Ovary (tissue), 9 donors: ENCODE results near the gene PASK. TPM values are rescaled to one million over a fixed set of nuclear protein-coding genes. Genes with fewer than 3 reads are reported as not detected.

Source experiments
- DNase-seq, 5 donors: peaks; one replicate each; pipeline ENCODE4 v3.0.0-alpha.2; 2019 to 2020
- H3K27ac ChIP-seq, 2 donors: fragments of 200-600 bp; one replicate each; pipeline versions ENCODE4 v1.5.1 to v1.8.0; 2019 to 2022
- H3K27me3 ChIP-seq: fragments of 200-600 bp; one replicate; pipeline ENCODE4 v1.8.0; 2022
- H3K36me3 ChIP-seq: fragments of 200-600 bp; sonication (generic); one replicate; pipeline ENCODE4 v1.5.1; 2019
- H3K4me1 ChIP-seq: one replicate; pipeline ENCODE4 v1.8.1; 2013; ENCODE audit warnings: mild to moderate bottlenecking, moderate library complexity; ENCODE audit not compliant: insufficient read depth
- H3K4me3 ChIP-seq: fragments of 200-600 bp; sonication (generic); one replicate; pipeline ENCODE4 v1.5.1; 2017
- H3K9me3 ChIP-seq, 2 donors: fragments of 200-600 bp in 1 of 2; sonication (generic) in 1 of 2; one replicate each; pipeline versions ENCODE4 v1.5.1 to v1.8.1; 2013 to 2019; ENCODE audit warnings: mild to moderate bottlenecking in 1 of 2, moderate library complexity in 1 of 2
- CTCF ChIP-seq, 3 donors: fragments of 450-650 bp in 2 of 3; fragments of 200-600 bp in 1 of 3; IDR thresholded peaks; one replicate each; pipeline versions ENCODE4 v1.5.1 to v1.8.0; 2016 to 2022; ENCODE audit warnings: antibody characterized with exemption in 3 of 3, mild to moderate bottlenecking in 1 of 3
- EP300 ChIP-seq: sonication (generic); formaldehyde crosslinking; IDR thresholded peaks from one replicate; pipeline ENCODE4 v1.6.1; 2017; ENCODE audit warnings: antibody characterized with exemption
- POLR2A ChIP-seq: fragments of 450-650 bp; IDR thresholded peaks from one replicate; pipeline ENCODE4 v1.6.1; 2017; ENCODE audit warnings: antibody characterized with exemption, mild to moderate bottlenecking, moderate library complexity
- WGBS, 3 donors: extraction: QIAGEN DNeasy Blood & Tissue Kit in 1 of 3; methylation state at CpG; one replicate each; pipeline versions ENCODE4 v1.1.5 to v1.1.7; 2013 to 2017; 5-methylcytosine and 5-hydroxymethylcytosine counted together
- intact Hi-C, 4 donors: fragments of 100-400 bp; cut with DNase I; formaldehyde crosslinking; loops; one replicate each; pipeline versions ENCODE4 v1.11.0 to v1.15.1; 2022 to 2023
- polyA plus RNA-seq, 2 donors: library from polyadenylated mRNA; stranded (reverse); fragments of 200-250 nt in 1 of 2; fragments of 350-450 nt in 1 of 2; fragmentation: Illumina TruSeq in 1 of 2; extraction: RNeasy Lipid Tissue Mini Kit (QIAGEN cat#74804) in 1 of 2; gene quantifications; one replicate each; pipeline ENCODE4 v1.2.3, GENCODE V29; 2013 to 2014
- total RNA-seq, 7 donors: library from RNA; depleted of rRNA in 2 of 7; stranded (reverse); fragments of >200 nt in 2 of 7; fragmentation: NEBNext Ultra II Directional in 3 of 7; extraction: Animal tissue kit (Norgen Biotek cat#: 25700) in 3 of 7; gene quantifications; one replicate each; pipeline versions ENCODE4 v1.1.0 to v1.2.4, GENCODE V29; 2016 to 2023
- donor health status: DM: no; HTN: no; CAD: no; lungs with moderate emphysema.
- donor health status: DM: no; HTN: no; CAD: no.
- donor health status: Bipolar disorder and iron deficiency.
- donor health status: DM: yes; HTN: yes; CAD: no.
- donor health status: DM: no; HTN: no; CAD: no.
- donor health status: DM: yes; HTN: yes; CAD: no.

Gene PASK
- total and polyA plus RNA-seq, 9 donors: 2.4 to 13.4 (median 7.4) TPM

- Histone ChIP-seq H3K27me3 (no peaks in the 10 kb centered on the region), H3K4me1 (no peaks in the 10 kb centered on the region), H3K4me3 (no peak overlapping the region), H3K9me3 (no peaks in the 10 kb centered on the region), H3K36me3 (no peaks in the 10 kb centered on the region), H3K27ac (no peak overlapping the region)
- no peak for DNase-seq
- no peak for TF ChIP-seq POLR2A
- no peak for TF ChIP-seq EP300
- TF ChIP-seq CTCF (IDR thresholded peaks at IDR 0.05): no peak
- 89 to 94% (median 89%) methylated on average over 9 of the region's 9 CpGs for WGBS, 3 donors
- intact Hi-C loops: no loop called here
Observed at GRCh38 chr2:241110089-241110606, 39.1 kb downstream of the PASK start.

- Histone ChIP-seq H3K9me3 (no peaks in the 10 kb centered on the region), H3K4me3 (no peak overlapping the region), H3K27ac (no peak overlapping the region), H3K4me1 (no peaks in the 10 kb centered on the region), H3K27me3 (no peaks in the 10 kb centered on the region), H3K36me3 (no peaks in the 10 kb centered on the region)
- 88 to 90% (median 88%) methylated on average over 14 of the region's 14 CpGs for WGBS, 3 donors
- intact Hi-C loops: no loop called here
- TF ChIP-seq POLR2A (no peak), EP300 (no peak), CTCF (IDR thresholded peaks at IDR 0.05) (no peak)
- no peak for DNase-seq
Observed at GRCh38 chr2:241109210-241110088, 39.8 kb downstream of the PASK start.

GRCh38 chr2:241108271-241109209 lies 40.7 kb downstream of the PASK start:
- WGBS, 3 donors: 88 to 89% (median 88%) methylated on average over 35 of the region's 35 CpGs
- TF ChIP-seq POLR2A (no peak), EP300 (no peak), CTCF (IDR thresholded peaks at IDR 0.05) (no peak)
- intact Hi-C loops: no loop called here

GRCh38 chr2:241107031-241107783 lies 42.1 kb downstream of the PASK start:
- no peak for TF ChIP-seq POLR2A
- TF ChIP-seq EP300: no peak
- TF ChIP-seq CTCF (IDR thresholded peaks at IDR 0.05): no peak
- WGBS, 3 donors: 92 to 94% (median 93%) methylated on average over 8 to 9 of the region's 9 CpGs
- H3K27ac ChIP-seq: no peak overlapping the region
- intact Hi-C loops: no loop called here
- H3K27me3 ChIP-seq: no peaks in the 10 kb centered on the region
- no peaks in the 10 kb centered on the region for H3K36me3 ChIP-seq
- peaks cover 5% of the 10 kb centered on the region for H3K4me1 ChIP-seq
- no peak overlapping the region for H3K4me3 ChIP-seq
- no peaks in the 10 kb centered on the region for H3K9me3 ChIP-seq
- no peak for DNase-seq

More at GRCh38 chr2:241108271-241109209, 40.7 kb downstream of the PASK start:
- DNase-seq: no peak
- no peaks in the 10 kb centered on the region for H3K4me1 ChIP-seq
- H3K27ac ChIP-seq: no peak overlapping the region
- no peak overlapping the region for H3K4me3 ChIP-seq
- no peaks in the 10 kb centered on the region for H3K36me3 ChIP-seq
- no peaks in the 10 kb centered on the region for H3K9me3 ChIP-seq
- no peaks in the 10 kb centered on the region for H3K27me3 ChIP-seq
